ENCODE measurements around the gene SLC44A1. TPM values are rescaled to one million over a fixed set of nuclear protein-coding genes. Genes with fewer than 3 reads are reported as not detected.

The SLC44A1 gene
- total RNA-seq (2014; rRNA removed), result 30.5 and 32.0 TPM in 2 replicates
- polyA plus RNA-seq (2012), result 5.6 TPM

DNA sequence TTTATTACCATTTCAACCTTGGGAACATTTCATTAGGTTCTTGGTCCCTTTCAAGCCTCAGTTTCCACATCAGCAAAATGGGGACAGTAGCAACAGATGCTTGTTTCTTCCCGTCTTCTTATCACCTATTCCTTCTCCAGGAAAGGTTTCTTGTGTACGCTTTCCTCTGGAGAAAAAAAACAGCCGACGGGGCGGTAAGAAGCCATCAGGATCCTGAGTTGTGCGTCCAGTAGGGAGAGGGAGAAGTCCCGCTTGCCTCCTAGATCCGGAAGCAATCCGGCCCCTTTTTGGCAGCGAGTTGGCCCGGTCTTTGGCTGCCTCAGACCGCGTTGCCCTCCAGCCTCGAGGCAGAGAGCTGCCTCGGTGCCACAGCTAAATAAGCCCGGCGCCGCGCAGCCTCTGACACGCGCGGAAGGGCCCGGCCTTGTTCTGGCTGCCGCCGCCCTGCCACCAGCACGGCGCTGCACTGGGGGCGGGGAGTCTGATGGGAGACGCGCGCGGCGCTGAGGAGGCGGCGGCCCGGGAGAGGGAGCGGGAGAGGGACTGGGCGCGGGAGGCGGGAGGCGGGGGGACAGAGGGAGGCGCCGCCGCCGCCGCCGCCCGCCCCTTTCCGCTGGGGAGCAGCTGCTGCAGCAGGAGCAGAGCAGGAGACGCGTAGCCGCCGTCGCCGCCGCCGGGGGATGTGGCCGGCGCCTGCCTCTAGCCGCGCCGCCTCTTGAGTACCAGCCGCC, at the start of gene SLC44A1:
TSS of gene SLC44A1 (plus strand) at position 649 of the 731 bp plus-strand sequence. CDS start 218 bp downstream, outside the sequence.
- DNase-seq (ENCODE audit: low read depth), result peak; percentile 95

DNA sequence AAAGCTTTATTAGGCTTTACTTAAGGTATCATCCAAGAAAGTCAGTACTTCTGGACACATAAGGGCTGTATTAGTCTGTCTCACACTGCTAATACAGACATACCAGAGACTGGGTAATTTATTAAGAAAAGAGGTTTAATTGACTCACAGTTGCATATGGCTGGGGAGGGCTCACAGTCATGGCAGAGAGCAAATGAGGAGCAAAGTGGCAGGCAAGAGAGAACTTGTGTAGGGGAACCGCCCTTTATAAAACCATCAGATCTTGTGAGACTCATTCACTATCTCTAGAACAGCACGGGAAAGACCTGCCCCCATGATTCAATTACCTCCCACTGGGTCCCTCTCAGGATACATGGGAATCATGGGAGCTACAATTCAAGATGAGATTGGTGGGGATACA, 49.2 kb upstream of the SLC44A1 start:
- no peak for DNase-seq (ENCODE audit: low read depth)

DNA sequence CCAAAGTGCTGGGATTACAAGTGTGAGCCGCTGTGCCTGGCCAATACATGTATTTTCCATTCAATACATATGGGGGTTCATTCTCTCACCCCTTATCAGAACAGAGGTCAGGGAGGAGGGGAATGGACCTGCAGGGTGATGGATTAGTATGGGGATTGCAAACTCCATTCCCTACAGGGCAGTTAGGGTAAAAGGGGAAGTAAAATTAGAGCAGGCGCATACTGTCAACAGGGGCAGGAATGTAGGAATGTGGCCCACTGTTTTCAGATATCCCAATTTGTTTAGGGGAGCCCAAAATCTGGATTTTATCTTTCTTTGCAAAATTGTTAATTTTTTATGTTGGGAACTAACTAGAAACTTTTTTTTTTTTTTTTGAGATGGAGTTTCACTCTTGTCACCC, 46.4 kb upstream of the SLC44A1 start:
- no peak for DNase-seq (ENCODE audit: low read depth)

DNA sequence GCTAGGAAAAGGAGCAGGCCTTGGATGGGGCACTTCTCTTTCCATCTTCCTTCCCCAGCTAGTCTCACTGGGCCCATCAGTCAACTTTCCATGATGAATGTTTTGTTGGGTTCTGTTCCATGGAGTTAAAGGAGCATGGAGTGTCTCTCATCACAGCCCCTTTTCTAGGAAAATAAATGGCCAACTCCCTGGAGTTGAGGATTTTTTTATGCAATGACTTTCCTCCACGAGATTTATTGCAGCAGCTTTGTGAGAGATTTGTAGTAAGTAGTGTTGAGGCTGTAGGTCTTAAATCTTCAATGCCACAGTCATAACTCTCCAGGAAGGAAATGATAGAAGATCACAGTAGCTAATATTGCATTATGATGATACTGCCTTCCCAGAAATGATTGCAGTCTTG, 45.6 kb upstream of the SLC44A1 start:
- DNase-seq (ENCODE audit: low read depth), result no peak

DNA sequence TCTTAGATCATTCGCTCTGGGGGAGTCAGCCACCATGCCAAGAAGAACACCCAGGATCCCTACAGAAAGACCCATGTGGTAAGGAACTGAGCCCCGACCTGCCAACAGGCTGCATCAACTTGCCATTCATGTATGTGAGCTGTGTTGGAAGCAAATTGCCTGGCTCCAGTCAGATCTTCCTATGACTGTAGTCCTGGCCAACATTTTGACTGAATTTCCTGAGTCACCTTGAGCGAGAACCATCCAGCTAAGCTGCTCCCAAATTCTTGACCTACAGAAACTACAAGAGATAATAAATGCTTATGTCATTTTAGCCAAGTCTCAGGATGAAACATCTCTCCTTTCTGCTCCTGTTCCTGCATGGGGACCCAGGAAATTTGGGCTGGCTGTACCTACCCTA, 40.0 kb upstream of the SLC44A1 start:
- no peak for DNase-seq (ENCODE audit: low read depth)

DNA sequence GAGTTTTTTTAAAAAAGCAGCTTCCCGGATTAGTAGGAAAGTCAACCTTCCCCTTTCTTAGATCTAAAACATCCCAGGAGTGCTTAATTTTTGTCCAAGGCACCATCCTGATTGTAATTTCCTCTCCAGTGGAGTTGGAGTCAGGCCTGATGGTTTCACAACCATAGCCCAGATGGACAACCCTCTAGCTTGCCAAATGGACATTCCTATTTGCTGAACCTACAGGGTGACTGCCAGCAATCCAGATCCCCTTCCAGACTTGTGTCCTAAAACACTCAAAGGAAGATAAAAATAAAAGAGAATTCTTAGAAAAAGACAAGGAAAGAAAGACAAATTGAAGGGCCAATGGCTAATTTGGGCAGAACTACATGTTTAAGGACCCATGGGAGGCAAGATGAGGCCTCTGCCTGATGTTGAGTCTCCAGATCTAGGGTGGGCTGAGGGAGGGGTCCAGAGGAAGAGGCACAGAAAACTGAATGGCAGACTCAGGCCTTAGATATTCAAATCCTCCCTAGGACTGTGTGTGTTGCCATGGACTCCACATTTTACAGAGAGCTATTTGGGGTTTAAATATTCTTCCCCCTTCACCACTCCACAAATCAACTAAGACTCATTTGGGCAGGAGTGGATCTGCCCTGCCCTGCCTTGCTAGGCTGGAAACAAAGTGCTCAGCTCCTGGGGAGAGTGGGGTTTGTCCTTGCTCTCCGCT, 38.5 kb upstream of the SLC44A1 start:
- DNase-seq (ENCODE audit: low read depth), result peak; percentile 71

DNA sequence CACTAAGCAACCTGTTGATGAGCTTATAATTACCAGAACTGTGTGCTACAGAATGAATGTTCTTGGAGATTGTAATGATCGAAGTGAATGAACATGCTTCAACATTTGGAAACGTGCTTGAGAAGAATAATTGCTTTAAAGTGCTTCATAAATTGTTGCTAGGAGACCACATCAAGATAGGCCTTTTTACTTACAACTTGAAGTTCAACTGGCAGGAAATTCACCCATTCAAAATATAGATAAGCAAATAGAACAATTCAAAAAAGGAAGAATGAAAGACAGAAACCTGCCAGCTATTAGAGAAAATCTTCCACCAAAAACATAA, 38.0 kb upstream of the SLC44A1 start:
- DNase-seq (ENCODE audit: low read depth), result no peak

DNA sequence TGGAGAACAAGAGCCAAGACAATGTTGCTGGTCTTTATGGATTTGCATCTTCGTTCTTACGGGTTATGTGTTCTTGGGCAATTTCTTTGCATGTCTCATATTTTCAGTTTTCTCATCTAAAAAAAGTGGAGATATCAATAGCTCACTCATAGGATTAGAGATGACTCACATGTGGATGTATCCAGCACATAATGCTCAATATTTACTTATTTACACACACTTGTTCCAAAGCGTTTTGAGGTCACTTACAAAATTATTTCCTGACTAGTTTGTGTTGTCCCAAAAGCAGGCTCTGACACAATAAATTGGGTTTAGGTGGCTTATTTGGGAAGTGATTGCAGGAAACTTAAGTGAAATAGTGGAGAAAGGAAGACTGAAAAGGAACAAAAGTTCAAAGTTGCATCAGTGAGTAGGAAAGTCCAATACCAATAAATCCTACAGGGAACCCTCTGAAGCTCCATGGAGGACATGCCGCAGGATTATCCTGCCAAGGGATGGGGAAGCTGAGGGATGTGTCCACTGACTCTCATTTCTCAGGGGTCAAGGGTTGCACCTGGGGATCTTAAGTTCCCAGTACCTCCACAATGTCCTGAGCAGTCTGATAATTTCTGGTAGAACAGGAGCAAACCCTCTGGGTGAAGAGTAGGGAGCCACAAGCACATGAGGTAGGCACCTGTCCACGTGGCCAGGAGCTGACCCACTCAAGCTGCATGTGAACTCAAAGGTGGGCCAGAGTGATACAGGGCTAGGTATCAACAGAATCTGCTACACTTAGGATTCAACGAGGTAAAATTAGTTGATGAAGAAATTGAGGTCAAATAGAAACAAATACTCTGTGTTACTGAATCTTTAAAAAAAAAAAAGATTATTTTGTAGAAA, 37.4 kb upstream of the SLC44A1 start:
- peak; percentile 54 for DNase-seq (ENCODE audit: low read depth)

DNA sequence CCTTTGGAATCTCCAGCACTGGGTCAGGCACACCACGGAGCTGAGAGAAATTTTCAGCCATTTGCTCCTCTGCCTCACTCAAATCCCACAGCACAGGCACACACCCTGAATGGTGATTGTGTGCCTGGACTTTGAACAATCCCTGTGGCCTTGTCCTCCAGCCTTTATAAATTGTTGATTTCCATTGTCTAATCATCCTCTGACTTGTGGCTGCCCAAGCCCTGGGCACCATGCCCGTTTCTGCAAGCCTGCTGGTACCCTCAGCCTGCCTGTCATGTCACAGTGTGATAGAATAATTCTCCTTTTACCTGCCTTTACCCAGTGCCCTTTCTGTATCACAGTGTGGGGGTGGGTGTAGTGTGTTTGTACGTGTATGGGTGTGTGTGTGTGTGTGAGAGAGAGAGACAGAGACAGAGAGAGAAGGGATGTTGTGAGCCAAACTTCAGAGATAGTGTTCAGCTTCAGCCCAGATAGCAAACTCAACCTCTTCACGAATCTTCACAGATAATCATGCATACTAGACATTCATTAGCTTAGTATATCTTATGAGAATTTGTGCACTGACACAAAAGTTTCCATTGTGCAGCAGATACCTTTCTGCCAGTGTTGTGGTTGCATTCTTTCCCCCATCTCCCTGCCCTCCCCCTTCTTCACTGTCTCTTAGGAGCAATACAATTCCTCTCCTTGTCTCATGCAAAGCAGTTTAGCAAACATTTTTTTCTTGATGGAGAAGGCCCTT, 27.8 kb upstream of the SLC44A1 start:
- peak; percentile 31 for DNase-seq (ENCODE audit: low read depth)

DNA sequence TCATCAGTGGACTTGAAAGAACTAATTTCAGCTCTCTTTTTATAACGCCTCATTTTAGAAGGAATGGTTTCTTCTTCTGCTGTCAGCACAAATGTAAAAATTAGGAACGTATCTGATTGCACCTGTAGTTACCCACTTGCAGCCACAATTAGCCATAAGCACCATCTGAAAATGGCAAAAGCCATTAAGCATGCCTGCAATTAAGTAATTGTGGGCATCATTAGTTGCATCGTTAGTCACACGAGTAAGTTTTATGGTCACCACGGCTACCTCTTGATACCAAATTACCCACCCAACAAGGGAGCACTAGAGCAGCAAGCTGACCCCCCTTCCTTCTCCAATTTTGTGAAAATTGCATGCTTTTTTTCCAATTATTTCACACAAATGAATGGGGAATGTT, 25.8 kb upstream of the SLC44A1 start:
- DNase-seq (ENCODE audit: low read depth), result no peak

DNA sequence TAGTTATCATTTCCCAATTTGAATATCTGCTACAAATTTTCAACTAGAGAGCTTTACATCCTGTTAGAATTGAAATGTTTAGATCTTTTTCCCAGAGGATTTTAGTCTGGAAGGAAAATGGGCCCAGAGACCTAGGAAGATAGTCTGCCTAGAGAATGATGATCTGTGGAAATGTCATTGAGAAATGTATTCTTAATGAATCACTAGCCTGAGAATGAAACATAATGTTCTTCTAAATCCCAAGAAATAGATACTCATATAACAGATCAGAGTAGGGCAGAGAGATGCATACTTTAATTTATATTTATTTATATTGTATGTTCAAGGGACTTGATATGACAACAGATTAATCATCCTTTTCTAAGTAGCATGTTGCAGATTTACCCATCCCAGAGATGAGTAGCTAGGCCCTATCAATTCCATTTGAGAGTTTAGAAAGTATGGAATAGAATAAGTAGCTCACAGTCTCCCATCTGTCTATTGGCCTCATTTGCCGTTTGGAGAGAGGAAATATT, 25.1 kb upstream of the SLC44A1 start:
- peak; percentile 77 for DNase-seq (ENCODE audit: low read depth)

DNA sequence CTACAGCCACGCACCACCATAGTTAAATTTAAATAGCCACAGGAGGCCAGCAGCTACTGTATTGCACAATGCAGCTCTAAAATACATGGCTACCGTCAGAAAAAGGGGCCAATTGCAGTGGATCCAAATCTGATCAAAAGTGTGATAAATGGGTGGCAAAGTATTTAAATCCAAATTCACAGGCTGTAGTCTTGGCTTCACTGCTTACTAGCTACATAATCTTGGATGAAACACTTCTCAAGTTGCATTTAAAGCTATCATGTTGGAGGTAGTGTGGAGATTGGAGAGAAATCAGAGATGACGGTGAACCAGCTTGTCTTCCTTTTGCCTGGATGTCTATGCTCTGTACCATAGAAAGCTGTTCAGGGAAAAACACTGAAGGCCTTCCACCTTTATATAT, 24.0 kb upstream of the SLC44A1 start:
- DNase-seq (ENCODE audit: low read depth), result no peak

DNA sequence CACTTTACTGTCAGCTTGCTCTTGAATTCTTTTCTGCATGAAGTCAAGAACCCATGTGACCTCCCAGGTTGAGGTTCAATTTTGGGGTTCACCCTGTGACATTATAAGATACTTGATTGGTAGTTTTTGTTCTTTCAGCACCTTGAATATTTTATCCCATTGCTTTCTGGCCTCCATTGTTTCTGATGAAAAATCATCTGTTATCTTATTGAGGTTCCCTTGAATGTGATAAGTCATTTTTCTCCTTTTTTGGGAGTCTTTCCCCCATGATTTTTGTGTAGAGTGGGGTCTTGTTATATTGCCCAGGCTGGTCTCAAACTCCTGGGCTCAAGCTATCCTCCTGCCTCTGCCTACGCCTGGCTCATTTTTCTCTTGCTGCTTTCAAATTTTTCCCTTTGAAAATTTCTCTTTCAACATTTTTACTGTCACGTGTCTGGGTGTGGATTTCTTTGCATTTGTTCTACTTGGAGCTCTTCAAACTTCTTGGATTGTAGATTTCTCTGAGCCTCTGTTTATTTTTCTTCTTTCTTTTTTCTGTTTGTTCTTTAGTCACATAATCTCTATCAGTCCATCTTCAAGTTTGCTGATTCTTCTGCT, 20.8 kb upstream of the SLC44A1 start:
- DNase-seq (ENCODE audit: low read depth), result no peak

DNA sequence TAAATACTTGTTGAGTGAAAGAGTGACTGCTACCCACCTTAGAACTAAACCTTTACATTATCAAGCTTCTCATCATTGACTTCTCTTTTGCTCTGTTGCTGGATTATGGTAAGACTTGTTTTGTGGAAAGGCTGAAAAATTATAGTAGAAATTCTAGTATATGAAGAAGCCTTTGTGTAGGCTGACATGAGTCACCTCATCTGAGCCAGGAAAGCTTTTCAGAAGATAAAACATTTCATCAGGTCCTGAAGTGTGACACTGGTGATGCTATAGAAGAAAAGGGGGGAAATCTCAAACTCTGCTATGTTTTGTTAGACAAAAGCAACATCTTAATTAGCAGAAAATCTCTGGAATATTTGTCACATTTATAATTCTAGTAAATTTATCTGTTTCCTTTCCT, 18.4 kb upstream of the SLC44A1 start:
- DNase-seq (ENCODE audit: low read depth), result no peak

DNA sequence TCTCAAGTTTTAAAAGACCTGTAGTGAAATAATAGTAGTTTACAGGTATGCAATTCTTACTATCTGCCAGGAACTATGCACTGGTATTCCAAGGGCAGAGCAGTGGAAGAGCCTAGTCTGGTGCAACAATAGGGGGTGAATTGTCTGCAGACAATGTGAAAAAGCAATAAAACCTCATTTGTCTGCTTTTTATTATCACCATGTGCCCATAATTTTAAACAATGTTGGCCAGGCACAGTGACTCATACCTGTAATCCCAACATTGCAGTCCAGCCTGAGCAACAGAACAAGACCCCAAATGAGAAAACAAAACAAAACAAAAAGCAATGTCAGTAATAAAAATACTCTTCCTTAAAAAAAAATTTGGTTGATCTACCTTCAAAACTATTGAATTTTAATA, 12.2 kb upstream of the SLC44A1 start:
- peak; percentile 58 for DNase-seq (ENCODE audit: low read depth)

DNA sequence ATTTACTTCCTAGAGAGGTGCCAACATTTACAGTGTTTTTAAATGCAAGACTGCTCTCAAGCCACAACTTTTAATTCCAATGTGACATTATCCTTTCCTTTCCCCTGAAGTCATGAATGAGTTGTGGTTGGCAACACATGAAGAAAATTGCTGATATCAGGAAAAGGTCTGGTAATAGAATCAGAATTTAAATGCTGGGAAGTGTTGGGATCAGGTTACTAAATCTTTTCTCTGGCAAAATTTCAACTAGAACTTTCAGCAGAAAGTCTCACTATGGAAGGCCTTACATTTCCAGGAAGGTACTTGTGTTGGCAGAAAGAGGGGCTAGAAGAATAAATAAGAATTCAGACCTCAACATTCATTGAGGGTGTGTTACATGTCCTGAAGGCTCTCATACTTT, 10.6 kb upstream of the SLC44A1 start:
- DNase-seq (ENCODE audit: low read depth), result peak; percentile 44

DNA sequence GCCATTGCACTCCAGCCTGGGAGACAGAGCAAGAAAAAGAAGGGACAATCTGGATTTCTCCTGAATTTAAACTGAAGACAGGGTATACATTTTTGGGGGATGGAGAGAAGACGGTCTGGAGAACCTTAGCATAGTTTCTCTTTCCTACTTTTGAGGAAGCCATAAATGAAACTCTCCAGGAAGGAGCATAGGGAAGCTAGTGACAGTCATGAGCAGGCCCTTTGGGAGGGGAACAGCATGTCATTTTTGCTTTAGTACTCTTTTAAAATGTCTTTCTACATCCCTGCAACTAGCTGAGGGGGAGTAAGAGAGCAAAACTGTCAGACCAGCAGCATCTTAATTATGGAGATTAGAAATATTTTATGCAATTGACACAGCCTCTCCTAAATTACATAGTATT, 8.2 kb upstream of the SLC44A1 start:
- DNase-seq (ENCODE audit: low read depth), result no peak

DNA sequence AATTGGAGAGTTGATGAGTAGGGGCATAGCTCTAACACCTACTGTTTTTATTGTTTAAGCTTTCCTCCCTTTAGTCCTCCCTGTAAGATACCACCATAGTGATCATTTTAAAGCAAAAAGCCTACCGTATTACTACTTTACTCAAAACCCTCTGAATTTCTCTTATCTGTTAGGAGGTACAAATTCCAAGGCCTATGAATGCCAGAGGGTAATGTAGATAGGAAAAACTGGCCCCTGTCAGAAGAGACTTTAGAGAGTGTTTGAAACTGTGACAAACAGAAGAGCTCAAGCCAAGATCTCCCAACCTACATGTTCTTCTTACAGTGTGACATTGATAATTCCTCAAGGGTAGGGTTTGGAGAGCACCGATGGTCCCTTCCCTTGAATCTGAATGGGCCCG, 7.2 kb upstream of the SLC44A1 start:
- no peak for DNase-seq (ENCODE audit: low read depth)

DNA sequence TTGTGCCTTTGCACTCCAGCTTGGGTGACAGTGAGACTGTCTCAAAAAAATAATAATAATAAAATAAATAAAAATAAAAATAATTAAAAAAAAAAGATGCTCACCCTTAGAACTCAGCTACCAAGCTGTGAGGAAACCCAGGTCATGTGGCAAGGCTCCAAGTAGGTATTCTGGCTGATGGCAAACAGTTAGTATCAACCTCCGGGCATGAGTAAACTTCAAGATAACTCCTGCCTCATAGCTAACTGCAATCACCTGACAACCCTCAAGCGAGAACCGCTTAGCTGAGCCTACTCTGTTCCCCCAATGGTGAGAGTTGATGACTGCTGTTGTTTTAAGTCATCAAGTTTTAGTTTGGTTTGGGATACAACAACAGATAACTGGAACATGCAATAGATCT, 6.1 kb upstream of the SLC44A1 start:
- DNase-seq (ENCODE audit: low read depth), result no peak

DNA sequence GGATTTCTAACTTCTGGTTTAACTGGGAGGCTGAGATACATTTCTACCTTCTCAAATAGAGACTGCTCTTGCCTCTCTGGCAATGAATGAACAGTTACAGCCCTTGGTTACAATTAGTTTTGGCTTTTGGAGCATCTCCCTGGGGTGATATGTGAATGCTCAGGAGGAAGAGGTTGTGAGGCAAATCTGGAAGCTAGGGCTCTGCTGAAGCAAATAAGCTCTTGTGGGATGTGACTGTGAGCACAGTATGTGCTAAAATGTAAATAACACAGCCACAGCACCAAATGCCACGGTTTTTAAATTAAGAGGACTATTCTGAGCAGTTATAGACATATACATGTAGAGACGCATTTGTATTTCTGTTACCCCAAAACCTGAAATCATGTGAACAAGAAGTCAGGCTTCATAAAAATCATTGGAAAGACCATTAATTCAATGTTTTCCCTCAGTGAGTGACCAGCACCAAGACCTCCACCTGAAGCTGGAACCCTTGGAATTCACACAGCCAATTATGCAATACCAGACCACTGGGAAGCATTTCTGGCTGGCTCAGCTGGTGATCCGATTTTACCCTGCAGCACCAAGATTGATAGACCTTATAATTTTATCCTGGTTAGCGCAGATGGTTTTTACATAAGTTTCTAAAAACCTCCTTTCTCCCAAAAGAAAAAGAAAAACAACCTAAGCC, 3.0 kb upstream of the SLC44A1 start:
- no peak for DNase-seq (ENCODE audit: low read depth)
